ENCODE results near the gene IPO13. TPM values are rescaled to one million over a fixed set of nuclear protein-coding genes. Genes with fewer than 3 reads are reported as not detected.

The IPO13 gene
- total RNA-seq, 2 donors from 2014 or later = 22.2 to 34.3 TPM

DNA sequence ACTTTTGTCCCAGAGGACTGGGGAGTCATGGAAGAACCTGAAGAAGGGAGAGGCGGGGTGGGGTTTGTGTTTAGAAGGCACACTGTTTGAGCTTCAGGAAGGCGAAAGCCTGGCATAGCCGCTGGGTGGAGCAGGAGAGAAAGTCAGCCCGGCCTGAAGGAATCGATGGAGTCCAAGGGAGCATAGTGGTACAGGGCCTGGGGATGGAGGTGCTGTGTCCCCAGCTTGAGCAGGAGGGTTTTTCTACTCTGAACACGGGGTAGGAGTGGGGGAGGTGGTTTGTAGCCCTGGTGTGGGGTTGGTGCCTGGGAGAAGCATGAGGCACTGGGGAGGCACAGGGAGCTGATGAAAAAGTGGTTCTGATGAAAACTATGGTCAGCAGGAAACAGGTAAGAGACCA is 40.0 kb downstream of the IPO13 start:
- DNase-seq (ENCODE audit: low spot score) (no peak), ATAC-seq (ENCODE audit: insufficient number of reproducible peaks, low FRiP score, low read depth) (no peak)
- H3K9me3 ChIP-seq = no peaks in the 10 kb centered on the region
- no peak overlapping the region for H3K27ac ChIP-seq
- H3K4me1 ChIP-seq (ENCODE audit: control insufficient read depth in 1 of 2, low read depth in 2 of 2) = peaks cover 5 to 9% of the 10 kb centered on the region in 2 donors
- no peaks in the 10 kb centered on the region for H3K36me3 ChIP-seq
- no peak overlapping the region for H3K4me3 ChIP-seq
- H3K27me3 ChIP-seq (replicated peaks; ENCODE audit: insufficient read depth) = no peaks in the 10 kb centered on the region
- TF ChIP-seq, protein P1, sequence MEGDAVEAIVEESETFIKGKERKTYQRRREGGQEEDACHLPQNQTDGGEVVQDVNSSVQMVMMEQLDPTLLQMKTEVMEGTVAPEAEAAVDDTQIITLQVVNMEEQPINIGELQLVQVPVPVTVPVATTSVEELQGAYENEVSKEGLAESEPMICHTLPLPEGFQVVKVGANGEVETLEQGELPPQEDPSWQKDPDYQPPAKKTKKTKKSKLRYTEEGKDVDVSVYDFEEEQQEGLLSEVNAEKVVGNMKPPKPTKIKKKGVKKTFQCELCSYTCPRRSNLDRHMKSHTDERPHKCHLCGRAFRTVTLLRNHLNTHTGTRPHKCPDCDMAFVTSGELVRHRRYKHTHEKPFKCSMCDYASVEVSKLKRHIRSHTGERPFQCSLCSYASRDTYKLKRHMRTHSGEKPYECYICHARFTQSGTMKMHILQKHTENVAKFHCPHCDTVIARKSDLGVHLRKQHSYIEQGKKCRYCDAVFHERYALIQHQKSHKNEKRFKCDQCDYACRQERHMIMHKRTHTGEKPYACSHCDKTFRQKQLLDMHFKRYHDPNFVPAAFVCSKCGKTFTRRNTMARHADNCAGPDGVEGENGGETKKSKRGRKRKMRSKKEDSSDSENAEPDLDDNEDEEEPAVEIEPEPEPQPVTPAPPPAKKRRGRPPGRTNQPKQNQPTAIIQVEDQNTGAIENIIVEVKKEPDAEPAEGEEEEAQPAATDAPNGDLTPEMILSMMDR (IDR thresholded peaks at IDR 0.05) = no peak

DNA sequence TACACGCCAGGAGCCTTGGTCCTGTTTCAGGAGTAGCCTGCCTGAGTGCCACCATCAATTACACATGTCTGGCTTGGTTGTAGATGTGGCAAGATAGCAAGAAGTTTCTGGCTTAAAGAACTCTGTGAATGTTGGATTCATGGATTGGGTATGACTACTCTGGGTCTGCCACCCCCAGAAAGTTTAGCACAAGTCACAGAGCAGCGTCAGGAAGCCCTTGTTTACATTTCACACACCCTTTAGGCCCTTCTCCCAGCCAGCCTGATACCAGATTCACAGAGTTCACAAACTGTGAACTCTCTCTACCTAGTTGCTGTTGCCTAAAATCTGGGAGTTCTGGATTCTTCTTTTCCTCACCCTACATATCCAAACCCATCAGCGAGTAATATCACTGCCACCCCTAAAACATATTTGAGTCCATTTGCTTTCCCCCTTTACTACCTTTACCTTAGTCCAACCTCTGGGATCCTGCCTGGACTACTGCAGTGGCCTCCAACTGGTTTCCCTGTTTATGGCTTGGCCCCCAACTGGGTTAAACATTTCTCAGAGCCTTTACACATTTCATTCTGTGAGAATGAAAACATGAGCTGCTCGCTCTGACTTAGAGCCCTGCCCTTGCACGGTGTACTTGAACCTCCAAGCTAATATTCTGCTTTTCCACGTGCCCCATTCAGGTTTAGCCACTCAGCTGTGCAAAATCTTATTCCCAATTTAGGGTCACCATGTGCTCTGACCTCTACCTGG is 40.6 kb downstream of the IPO13 start:
- H3K4me1 ChIP-seq (ENCODE audit: control insufficient read depth in 1 of 2, low read depth in 2 of 2) = peaks cover 8 to 15% of the 10 kb centered on the region in 2 donors
- no peak overlapping the region for H3K4me3 ChIP-seq
- H3K27me3 ChIP-seq (replicated peaks; ENCODE audit: insufficient read depth) = no peaks in the 10 kb centered on the region
- no peaks in the 10 kb centered on the region for H3K9me3 ChIP-seq
- TF ChIP-seq, protein P1 (IDR thresholded peaks at IDR 0.05) = no peak
- H3K36me3 ChIP-seq = no peaks in the 10 kb centered on the region
- no peak overlapping the region for H3K27ac ChIP-seq
- no peak for DNase-seq (ENCODE audit: low spot score)
- no peak for ATAC-seq (ENCODE audit: insufficient number of reproducible peaks, low FRiP score, low read depth)

DNA sequence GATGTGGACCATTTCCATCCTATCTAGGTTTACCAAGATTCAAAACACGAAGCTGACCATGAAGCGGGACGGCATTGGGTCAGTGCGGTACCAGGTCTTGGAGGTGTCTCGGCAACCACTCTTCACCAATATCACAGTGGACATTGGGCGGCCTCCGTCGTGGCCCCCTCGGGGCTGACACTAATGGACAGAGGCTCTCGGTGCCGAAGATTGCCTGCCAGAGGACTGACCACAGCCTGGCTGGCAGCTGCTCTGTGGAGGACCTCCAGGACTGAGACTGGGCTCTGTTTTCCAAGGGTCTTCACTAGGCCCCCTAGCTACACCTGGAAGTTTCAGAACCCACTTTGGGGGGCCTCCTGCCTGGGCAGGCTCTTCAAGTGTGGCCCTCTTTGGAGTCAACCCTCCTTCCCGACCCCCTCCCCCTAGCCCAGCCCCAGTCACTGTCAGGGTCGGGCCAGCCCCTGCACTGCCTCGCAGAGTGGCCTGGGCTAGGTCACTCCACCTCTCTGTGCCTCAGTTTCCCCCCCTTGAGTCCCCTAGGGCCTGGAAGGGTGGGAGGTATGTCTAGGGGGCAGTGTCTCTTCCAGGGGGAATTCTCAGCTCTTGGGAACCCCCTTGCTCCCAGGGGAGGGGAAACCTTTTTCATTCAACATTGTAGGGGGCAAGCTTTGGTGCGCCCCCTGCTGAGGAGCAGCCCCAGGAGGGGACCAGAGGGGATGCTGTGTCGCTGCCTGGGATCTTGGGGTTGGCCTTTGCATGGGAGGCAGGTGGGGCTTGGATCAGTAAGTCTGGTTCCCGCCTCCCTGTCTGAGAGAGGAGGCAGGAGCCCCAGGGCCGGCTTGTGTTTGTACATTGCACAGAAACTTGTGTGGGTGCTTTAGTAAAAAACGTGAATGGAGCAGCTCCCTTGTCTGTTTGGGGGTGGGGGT is 43.8 kb downstream of the IPO13 start:
- DNase-seq (ENCODE audit: low spot score) = no peak
- Histone ChIP-seq H3K4me1 (ENCODE audit: control insufficient read depth in 1 of 2, low read depth in 2 of 2) (peaks cover 8 to 18% of the 10 kb centered on the region in 2 donors), H3K27ac (peak overlapping the region; percentile 70 to 84), H3K27me3 (replicated peaks; ENCODE audit: insufficient read depth) (no peaks in the 10 kb centered on the region), H3K36me3 (no peaks in the 10 kb centered on the region), H3K4me3 (peak overlapping the region; percentile 77), H3K9me3 (no peaks in the 10 kb centered on the region)
- TF ChIP-seq, protein P1 (IDR thresholded peaks at IDR 0.05) = no peak
- no peak for ATAC-seq (ENCODE audit: insufficient number of reproducible peaks, low FRiP score, low read depth)

DNA sequence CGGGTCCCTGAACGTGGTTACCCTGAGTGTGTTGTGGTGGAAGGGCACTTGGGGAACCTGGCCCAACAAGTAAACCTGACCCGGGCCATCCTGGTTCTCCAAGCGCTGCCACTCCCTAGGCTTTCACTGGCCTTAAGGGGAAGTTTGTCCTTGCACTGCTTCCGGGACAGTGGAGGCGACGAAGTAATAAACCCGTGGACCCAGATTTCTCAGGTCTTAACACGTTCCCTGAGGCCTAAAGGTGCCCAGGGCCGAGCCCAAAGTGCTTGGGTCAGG is 44.4 kb downstream of the IPO13 start:
- no peak for ATAC-seq (ENCODE audit: insufficient number of reproducible peaks, low FRiP score, low read depth)
- H3K9me3 ChIP-seq = no peaks in the 10 kb centered on the region

More for the DNA sequence above, 44.4 kb downstream of the IPO13 start:
- Histone ChIP-seq H3K4me1 (ENCODE audit: control insufficient read depth in 1 of 2, low read depth in 2 of 2) (peaks cover 8 to 21% of the 10 kb centered on the region in 2 donors), H3K27me3 (replicated peaks; ENCODE audit: insufficient read depth) (no peaks in the 10 kb centered on the region), H3K36me3 (no peaks in the 10 kb centered on the region), H3K27ac (peak overlapping the region; percentile 70 to 84), H3K4me3 (peak overlapping the region; percentile 77)
- DNase-seq (ENCODE audit: low spot score) = no peak
- TF ChIP-seq, protein P1 (IDR thresholded peaks at IDR 0.05) = no peak
